Measurements from ENCODE around the gene PDS5B. TPM values are rescaled to one million over a fixed set of nuclear protein-coding genes. Genes with fewer than 3 reads are reported as not detected.

The PDS5B gene
- total and polyA plus RNA-seq, 9 of the 15 experiments (the other 6 are each of a cell fraction or from before 2014, with no cell fraction given) = 6.2 to 23.7 (median 13.1) TPM

GRCh38 chr13:32736648-32737047 is 150.4 kb downstream of the PDS5B start:
- no peaks in the 10 kb centered on the region for H3K79me2 ChIP-seq (ENCODE audit: control insufficient read depth, insufficient read depth, low read length)
- TF ChIP-seq MAFF (IDR thresholded peaks at IDR 0.05; ENCODE audit: low read length) (no peak), RBM22 (IDR thresholded peaks at IDR 0.05; ENCODE audit: low read depth, low read length, poor library complexity, severe bottlenecking) (no peak), HCFC1 (IDR thresholded peaks at IDR 0.05; ENCODE audit: low read depth, low read length) (no peak), ZNF511 (CRISPR knock-in tag; IDR thresholded peaks at IDR 0.05) (no peak), ETV1 (tag; conservative IDR thresholded peaks at IDR 0.05; ENCODE audit: low read depth) (no peak), ZNF592 (IDR thresholded peaks at IDR 0.05) (no peak), ZNF121 (CRISPR knock-in tag; conservative IDR thresholded peaks at IDR 0.05) (no peak), ZNF133 (CRISPR knock-in tag; IDR thresholded peaks at IDR 0.05) (no peak), NCOR1 (IDR thresholded peaks at IDR 0.05) (no peak), CBX1 (IDR thresholded peaks at IDR 0.05; ENCODE audit: low read depth) (no peak), KAT7 (CRISPR knock-in tag; IDR thresholded peaks at IDR 0.05; ENCODE audit: borderline replicate concordance) (no peak), SP2 (IDR thresholded peaks at IDR 0.05; ENCODE audit: extremely low read depth, low read depth, low read length, poor library complexity, severe bottlenecking) (no peak), TEAD1 (CRISPR knock-in tag; IDR thresholded peaks at IDR 0.05) (no peak), ZNF146 (CRISPR knock-in tag; IDR thresholded peaks at IDR 0.05; ENCODE audit: unreplicated experiment) (no peak), HSF4 (CRISPR knock-in tag; IDR thresholded peaks at IDR 0.05; ENCODE audit: borderline replicate concordance) (no peak), CBX5 (IDR thresholded peaks at IDR 0.05; ENCODE audit: borderline replicate concordance, low read depth) (no peak), CGGBP1 (CRISPR knock-in tag; IDR thresholded peaks at IDR 0.05) (no peak), NR3C1 (CRISPR knock-in tag; IDR thresholded peaks at IDR 0.05) (no peak)
- no peak overlapping the region for H3K4me2 ChIP-seq (ENCODE audit: insufficient read depth, low read length)
- 77% methylated on average over 4 of the region's 4 CpGs for WGBS (ENCODE audit: insufficient coverage, low coverage, missing lambda C conversion rate)
- no TSS peak for BruUV-seq (replicated peaks)
- no peaks in the 10 kb centered on the region for H3K9me1 ChIP-seq (ENCODE audit: control insufficient read depth, insufficient read depth, low read length)
- DNase-seq (ENCODE audit: extremely low read depth in 1 of 4, low spot score in 3 of 4) (no peak), ATAC-seq (no peak), FAIRE-seq (no peak)
- no peaks in the 10 kb centered on the region for H3K9me3 ChIP-seq (replicated peaks; ENCODE audit: control insufficient read depth, insufficient read depth, low read depth, low read length)
- in situ Hi-C loops (cut with MboI) = no loop called here
- CTCF ChIA-PET (ENCODE audit: low intra/inter-chr PET ratio) = no interaction called here
- no peak overlapping the region for H3K27ac ChIP-seq (ENCODE audit: extremely low read depth, low read depth, low read length)
- no peak overlapping the region for H2AFZ ChIP-seq (ENCODE audit: low read depth, low read length)
- no peak overlapping the region for H3K4me3 ChIP-seq
- no peaks in the 10 kb centered on the region for H3K27me3 ChIP-seq (ENCODE audit: control insufficient read depth in 2 of 2, insufficient read depth in 2 of 2, low read length in 2 of 2)
- POLR2A ChIA-PET = interaction anchor here (1.0 kb wide), 1 partner anchor 9 kb away, joined by 4 read pairs; no protein-coding TSS in a partner anchor
- intact Hi-C loops (cut with micrococcal nuclease) = no loop called here
- no peaks in the 10 kb centered on the region for H4K20me1 ChIP-seq (replicated peaks; ENCODE audit: control insufficient read depth, insufficient read depth, low read length)
- no peaks in the 10 kb centered on the region for H3K4me1 ChIP-seq (replicated peaks in 1 of 2; ENCODE audit: control insufficient read depth in 2 of 2, insufficient read depth in 2 of 2, low read length in 2 of 2)
- H3K36me3 ChIP-seq (ENCODE audit: control insufficient read depth, insufficient read depth, low read length) = peaks cover 6% of the 10 kb centered on the region; the same call in 1 of the 3 replicates
- H3K9ac ChIP-seq (ENCODE audit: insufficient read depth in 1 of 2, low read depth in 2 of 2, low read length in 2 of 2) = no peak overlapping the region
